Stimulated activated naive B cell treated with anti-CD40 and anti-IgM and Interleukin-4, amounts not matched to agents 10 μg/mL and 1 μg/mL and 100 μg/mL, for 72 hours (primary cell): ENCODE results near the gene C7orf25.

Experiments used
- ATAC-seq, 2 donors: fragments of 150-1000 bp; cut with Tn5 transposase; replicated peaks; 2 replicates each; pipeline ENCODE4 v1.10.0; 2021; ENCODE audit warnings: moderate library complexity in 1 of 2
- DNase-seq: peaks from one replicate; pipeline ENCODE4 v3.0.0; 2021
- H3K27ac Mint-ChIP-seq: one replicate; pipeline ENCODE4 v1.8.0; 2022; ENCODE audit warnings: mild to moderate bottlenecking, mixed read lengths
- H3K27me3 Mint-ChIP-seq, 2 donors: one replicate each; pipeline ENCODE4 v1.8.0; 2022; ENCODE audit warnings: mixed read lengths in 2 of 2
- H3K36me3 Mint-ChIP-seq, 2 donors: one replicate each; pipeline ENCODE4 v1.8.0; 2022; ENCODE audit warnings: mixed read lengths in 2 of 2, mild to moderate bottlenecking in 1 of 2
- H3K4me1 Mint-ChIP-seq, 2 donors: one replicate each; pipeline ENCODE4 v1.8.0; 2022; ENCODE audit warnings: mixed read lengths in 2 of 2, mild to moderate bottlenecking in 1 of 2
- H3K4me3 Mint-ChIP-seq, 2 donors: one replicate each; pipeline ENCODE4 v1.8.0; 2022; ENCODE audit warnings: mild to moderate bottlenecking in 2 of 2, mixed read lengths in 2 of 2, moderate library complexity in 1 of 2
- H3K9me3 Mint-ChIP-seq, 2 donors: one replicate each; pipeline ENCODE4 v1.8.0; 2022; ENCODE audit warnings: mixed read lengths in 2 of 2, mild to moderate bottlenecking in 1 of 2

Gene C7orf25

DNA sequence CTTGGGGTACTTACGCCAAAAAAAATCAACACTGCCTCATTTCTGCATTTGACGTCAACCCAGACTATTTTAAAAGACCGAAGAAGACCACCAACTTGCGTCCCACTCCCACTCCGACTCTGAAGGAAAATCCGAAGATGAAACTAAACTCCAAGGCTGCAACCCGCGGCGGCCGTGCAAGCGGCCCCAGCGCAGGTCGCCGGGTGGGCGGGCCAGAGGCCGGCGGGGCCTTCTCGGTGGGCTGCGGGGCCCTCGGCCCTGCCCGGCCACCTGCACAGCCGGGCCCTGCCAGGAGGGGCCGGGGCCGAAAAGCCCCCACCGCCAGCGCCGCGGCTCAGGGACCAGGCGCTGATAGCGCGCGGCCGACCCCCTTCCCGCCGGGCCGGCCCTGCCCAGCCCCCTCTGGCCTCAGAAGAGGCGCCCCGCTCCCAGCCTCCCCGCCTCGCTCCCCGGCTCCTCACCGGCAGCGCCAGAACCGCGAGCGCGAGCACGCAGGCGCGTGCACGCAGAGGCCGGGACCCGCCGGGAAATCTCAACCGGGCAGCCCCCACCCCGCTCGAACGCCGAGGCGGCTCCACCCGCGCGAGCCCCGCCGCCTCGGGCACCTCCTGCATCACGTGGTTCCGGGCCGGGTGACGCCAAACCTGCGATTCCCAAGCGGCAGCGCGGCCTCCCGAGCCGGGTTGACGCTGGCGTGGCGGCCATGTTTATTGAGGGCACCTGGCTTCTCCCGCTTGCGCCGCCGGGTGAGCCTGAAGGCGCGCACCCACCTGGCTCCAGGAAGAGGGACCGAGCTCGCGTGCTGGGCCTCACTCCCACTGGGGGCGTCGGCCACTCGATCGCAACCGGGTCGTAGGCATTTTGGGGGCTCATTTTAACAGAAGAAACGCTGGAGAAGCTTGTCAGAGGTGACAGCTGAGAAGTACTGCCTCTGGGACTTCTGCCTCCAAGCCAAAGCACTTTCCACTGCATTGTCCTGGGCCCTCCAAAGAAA is at the start of gene C7orf25:
C7orf25 (minus strand) TSS at position 617 of the 994 bp plus-strand sequence. CDS start 1,170 bp downstream, outside the sequence.
- peak; percentile 94 for DNase-seq
- peak within 1 kb of the TSS; percentile 91 for H3K4me3 Mint-ChIP-seq
- peaks cover 18 to 45% of the 10 kb centered on the region in 2 donors for H3K4me1 Mint-ChIP-seq
- H3K27me3 Mint-ChIP-seq: no peaks in the 10 kb centered on the region
- H3K36me3 Mint-ChIP-seq: peaks cover 18 to 43% of the 10 kb centered on the region in 2 donors
- H3K27ac Mint-ChIP-seq: peak within 1 kb of the TSS; percentile 96
- H3K9me3 Mint-ChIP-seq: no peaks in the 10 kb centered on the region
- ATAC-seq: peak; percentile 97

- Mint-ChIP-seq H3K9me3 (peaks cover 3% of the 10 kb centered on the region in 2 donors), H3K4me1 (peaks cover 0 to 7% of the 10 kb centered on the region in 2 donors), H3K27ac (no peak overlapping the region), H3K4me3 (no peak overlapping the region), H3K27me3 (peaks cover 16 to 27% of the 10 kb centered on the region in 2 donors), H3K36me3 (peaks cover 0 to 4% of the 10 kb centered on the region in 2 donors)
- DNase-seq (no peak), ATAC-seq (no peak)
Observed at GRCh38 chr7:42961170-42961569, 49.3 kb upstream of the C7orf25 start.

GRCh38 chr7:42960762-42961161 is 48.9 kb upstream of the C7orf25 start:
- Mint-ChIP-seq H3K27ac (no peak overlapping the region), H3K9me3 (peaks cover 3% of the 10 kb centered on the region in 2 donors), H3K4me3 (no peak overlapping the region), H3K4me1 (peaks cover 0 to 7% of the 10 kb centered on the region in 2 donors), H3K36me3 (peaks cover 0 to 4% of the 10 kb centered on the region in 2 donors), H3K27me3 (peaks cover 16 to 27% of the 10 kb centered on the region in 2 donors)
- no peak for DNase-seq
- peak in 1 of 2 donors; percentile 51 for ATAC-seq

DNA sequence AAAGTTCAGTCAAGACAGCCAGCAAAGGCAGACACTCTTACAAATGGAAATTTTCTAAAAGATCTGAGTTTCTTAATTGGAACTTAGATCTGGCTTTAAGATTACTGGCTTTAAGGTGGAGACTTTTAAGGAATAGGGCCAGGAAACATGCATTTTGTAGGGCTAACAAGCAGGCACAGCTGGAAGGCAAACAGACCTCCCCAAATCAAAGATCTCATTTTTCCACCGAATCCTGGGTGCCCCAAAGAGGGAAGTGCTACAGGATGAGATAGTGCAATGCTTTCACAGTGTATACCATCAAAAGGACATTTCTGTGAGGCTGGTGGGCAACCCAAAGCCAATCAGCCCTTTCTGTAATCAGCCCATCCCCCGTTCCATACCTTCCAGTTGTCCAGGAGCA is 47.7 kb upstream of the C7orf25 start:
- no peak overlapping the region for H3K27ac Mint-ChIP-seq
- H3K4me3 Mint-ChIP-seq: no peak overlapping the region
- peaks cover 6 to 7% of the 10 kb centered on the region in 2 donors for H3K9me3 Mint-ChIP-seq
- peaks cover 0 to 7% of the 10 kb centered on the region in 2 donors for H3K36me3 Mint-ChIP-seq
- DNase-seq (no peak), ATAC-seq (no peak)
- peaks cover 0 to 7% of the 10 kb centered on the region in 2 donors for H3K4me1 Mint-ChIP-seq
- H3K27me3 Mint-ChIP-seq: peaks cover 12 to 15% of the 10 kb centered on the region in 2 donors

DNA sequence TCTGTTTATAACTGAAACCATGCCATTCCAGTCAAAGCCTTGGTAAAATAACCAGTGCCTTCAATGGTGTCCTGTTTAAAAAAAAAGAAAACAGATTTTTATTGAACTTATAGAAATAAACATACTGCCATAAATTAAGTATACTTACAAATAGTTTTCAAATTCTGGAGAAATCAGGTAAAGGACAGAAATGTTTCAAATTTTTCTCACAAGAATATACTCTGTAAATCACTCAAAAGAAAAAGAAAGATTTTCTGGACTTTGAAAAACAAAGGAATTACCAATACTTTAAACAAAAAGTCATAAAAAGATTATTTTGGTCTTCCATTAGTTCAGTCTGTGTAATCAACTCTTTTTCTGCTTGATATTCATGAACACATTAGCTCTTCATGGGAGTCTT is 44.2 kb upstream of the C7orf25 start:
- Mint-ChIP-seq H3K27me3 (peaks cover 9 to 11% of the 10 kb centered on the region in 2 donors), H3K9me3 (peaks cover 6 to 7% of the 10 kb centered on the region in 2 donors), H3K27ac (no peak overlapping the region), H3K4me1 (peaks cover 0 to 7% of the 10 kb centered on the region in 2 donors), H3K4me3 (no peak overlapping the region), H3K36me3 (peaks cover 0 to 7% of the 10 kb centered on the region in 2 donors)
- DNase-seq (no peak), ATAC-seq (no peak)

- ATAC-seq (no peak), DNase-seq (no peak)
- H3K4me3 Mint-ChIP-seq: no peak overlapping the region
- peaks cover 0 to 1% of the 10 kb centered on the region in 2 donors for H3K4me1 Mint-ChIP-seq
- H3K27ac Mint-ChIP-seq: no peak overlapping the region
- H3K27me3 Mint-ChIP-seq: peaks cover 5 to 7% of the 10 kb centered on the region in 2 donors
- H3K36me3 Mint-ChIP-seq: peaks cover 0 to 10% of the 10 kb centered on the region in 2 donors
- H3K9me3 Mint-ChIP-seq: peaks cover 7% of the 10 kb centered on the region in 2 donors
Observed at GRCh38 chr7:42953994-42954393, 42.1 kb upstream of the C7orf25 start.

GRCh38 chr7:42952328-42952727 is 40.5 kb upstream of the C7orf25 start:
- Mint-ChIP-seq H3K4me1 (peaks cover 0 to 1% of the 10 kb centered on the region in 2 donors), H3K9me3 (peaks cover 6% of the 10 kb centered on the region in 2 donors), H3K36me3 (peaks cover 0 to 10% of the 10 kb centered on the region in 2 donors), H3K27ac (no peak overlapping the region), H3K4me3 (no peak overlapping the region), H3K27me3 (peaks cover 5 to 6% of the 10 kb centered on the region in 2 donors)
- DNase-seq (no peak), ATAC-seq (no peak)

DNA sequence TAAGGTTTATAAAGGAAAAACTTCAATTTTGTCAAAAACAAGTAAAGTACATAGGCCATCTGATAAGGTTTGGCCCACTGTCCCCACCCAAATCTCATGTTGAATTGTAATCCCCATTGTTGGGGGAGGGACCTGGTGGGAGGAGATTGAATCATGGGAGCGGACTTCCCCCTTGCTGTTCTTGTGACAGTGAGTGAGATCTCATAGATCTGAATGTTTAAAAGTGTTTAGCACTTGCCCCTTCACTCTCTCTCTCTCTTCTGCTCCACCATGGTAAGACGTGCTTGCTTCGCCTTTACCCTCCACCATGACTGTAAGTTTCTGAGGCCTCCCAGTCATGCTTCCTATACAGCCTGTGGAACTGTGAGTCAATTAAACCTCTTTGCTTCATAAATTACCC is 38.5 kb upstream of the C7orf25 start:
- H3K36me3 Mint-ChIP-seq: peaks cover 0 to 6% of the 10 kb centered on the region in 2 donors
- no peak overlapping the region for H3K27ac Mint-ChIP-seq
- H3K4me3 Mint-ChIP-seq: no peak overlapping the region
- H3K4me1 Mint-ChIP-seq: peaks cover 3 to 10% of the 10 kb centered on the region in 2 donors
- peaks cover 3 to 4% of the 10 kb centered on the region in 2 donors for H3K9me3 Mint-ChIP-seq
- peaks cover 4 to 5% of the 10 kb centered on the region in 2 donors for H3K27me3 Mint-ChIP-seq
- DNase-seq (no peak), ATAC-seq (no peak)

DNA sequence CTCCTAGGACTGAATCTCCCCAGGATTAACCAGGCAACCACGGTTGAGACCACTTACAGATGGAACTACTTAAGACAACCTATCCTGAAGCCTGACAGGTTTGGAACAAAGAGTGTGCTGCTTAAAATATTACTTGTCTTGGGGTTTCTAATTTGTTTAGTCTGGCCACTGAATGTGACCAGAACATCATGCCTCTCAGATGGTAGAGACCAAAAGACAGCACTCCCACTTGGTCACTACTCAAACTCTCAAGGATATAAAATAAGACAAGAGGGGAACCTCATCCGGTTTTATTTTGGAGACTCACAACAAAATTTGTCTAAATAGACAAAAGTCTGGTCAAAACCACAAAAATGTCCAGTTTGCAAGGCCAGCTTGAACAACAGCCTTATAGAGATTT is 35.7 kb upstream of the C7orf25 start:
- Mint-ChIP-seq H3K27ac (no peak overlapping the region), H3K4me3 (no peak overlapping the region), H3K4me1 (peaks cover 3 to 10% of the 10 kb centered on the region in 2 donors), H3K27me3 (peaks cover 4 to 5% of the 10 kb centered on the region in 2 donors), H3K9me3 (peaks cover 0 to 2% of the 10 kb centered on the region in 2 donors), H3K36me3 (peaks cover 3 to 12% of the 10 kb centered on the region in 2 donors)
- ATAC-seq (no peak), DNase-seq (no peak)

- peaks cover 0 to 2% of the 10 kb centered on the region in 2 donors for H3K9me3 Mint-ChIP-seq
- peaks cover 3 to 16% of the 10 kb centered on the region in 2 donors for H3K36me3 Mint-ChIP-seq
- peaks cover 3 to 10% of the 10 kb centered on the region in 2 donors for H3K4me1 Mint-ChIP-seq
- H3K4me3 Mint-ChIP-seq: no peak overlapping the region
- ATAC-seq (no peak), DNase-seq (no peak)
- H3K27ac Mint-ChIP-seq: no peak overlapping the region
- H3K27me3 Mint-ChIP-seq: peaks cover 4 to 5% of the 10 kb centered on the region in 2 donors
Observed at GRCh38 chr7:42946627-42946950, 34.7 kb upstream of the C7orf25 start.

GRCh38 chr7:42945821-42946626 is 34.2 kb upstream of the C7orf25 start:
- ATAC-seq (peak; percentile 77 to 79), DNase-seq (no peak)
- peaks cover 3 to 10% of the 10 kb centered on the region in 2 donors for H3K4me1 Mint-ChIP-seq
- H3K36me3 Mint-ChIP-seq: peaks cover 3 to 18% of the 10 kb centered on the region in 2 donors
- H3K4me3 Mint-ChIP-seq: peak overlapping the region; percentile 59 to 68
- peaks cover 0 to 2% of the 10 kb centered on the region in 2 donors for H3K9me3 Mint-ChIP-seq
- H3K27ac Mint-ChIP-seq: peak overlapping the region; percentile 17
- peaks cover 4 to 5% of the 10 kb centered on the region in 2 donors for H3K27me3 Mint-ChIP-seq

DNA sequence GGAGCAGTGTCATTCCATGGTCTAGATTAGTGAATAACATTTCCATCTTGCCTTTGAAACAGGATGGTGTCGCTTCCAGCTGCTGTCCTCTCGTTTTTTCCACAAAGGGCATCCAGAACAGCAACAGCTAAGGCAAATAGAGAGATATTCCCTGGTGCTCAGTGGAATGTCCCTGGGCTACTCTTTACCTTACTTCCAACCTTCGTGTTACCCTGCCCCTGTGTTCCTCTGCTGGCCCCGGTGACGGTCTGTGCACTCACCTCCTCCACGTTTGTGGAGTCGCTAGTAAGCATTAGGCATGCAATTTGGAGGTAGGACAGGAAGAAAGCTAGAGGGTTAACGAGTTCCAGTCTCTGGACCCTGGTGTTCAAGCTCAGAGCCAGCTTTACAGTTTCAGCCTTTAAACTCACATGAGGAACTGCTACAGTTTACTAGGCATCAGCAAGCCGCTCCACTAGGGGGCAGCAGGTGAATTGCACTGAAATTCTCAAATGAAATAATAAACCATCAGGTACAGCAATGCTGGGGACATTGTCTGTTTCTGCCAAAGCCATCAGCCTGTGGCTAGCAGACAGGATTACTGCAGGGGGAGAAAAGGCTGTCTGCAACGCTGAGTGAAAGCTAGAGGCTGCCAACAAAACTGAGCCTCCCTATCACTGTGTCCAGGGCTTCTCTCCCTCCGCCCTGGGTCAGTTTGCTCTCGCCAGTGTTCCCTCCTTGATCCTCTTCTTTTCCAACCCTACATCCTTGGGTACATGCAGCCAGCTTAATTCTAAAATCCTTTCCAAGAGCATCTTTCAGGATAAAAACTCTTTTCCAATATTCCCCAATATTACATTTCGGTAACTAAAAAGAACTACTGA is 29.3 kb upstream of the C7orf25 start:
- no peak overlapping the region for H3K4me3 Mint-ChIP-seq
- peaks cover 14 to 38% of the 10 kb centered on the region in 2 donors for H3K36me3 Mint-ChIP-seq
- H3K4me1 Mint-ChIP-seq: peaks cover 6 to 13% of the 10 kb centered on the region in 2 donors
- no peaks in the 10 kb centered on the region for H3K27me3 Mint-ChIP-seq
- H3K27ac Mint-ChIP-seq: no peak overlapping the region
- peak; percentile 76 to 77 for ATAC-seq
- no peaks in the 10 kb centered on the region for H3K9me3 Mint-ChIP-seq
- DNase-seq: peak; percentile 43

DNA sequence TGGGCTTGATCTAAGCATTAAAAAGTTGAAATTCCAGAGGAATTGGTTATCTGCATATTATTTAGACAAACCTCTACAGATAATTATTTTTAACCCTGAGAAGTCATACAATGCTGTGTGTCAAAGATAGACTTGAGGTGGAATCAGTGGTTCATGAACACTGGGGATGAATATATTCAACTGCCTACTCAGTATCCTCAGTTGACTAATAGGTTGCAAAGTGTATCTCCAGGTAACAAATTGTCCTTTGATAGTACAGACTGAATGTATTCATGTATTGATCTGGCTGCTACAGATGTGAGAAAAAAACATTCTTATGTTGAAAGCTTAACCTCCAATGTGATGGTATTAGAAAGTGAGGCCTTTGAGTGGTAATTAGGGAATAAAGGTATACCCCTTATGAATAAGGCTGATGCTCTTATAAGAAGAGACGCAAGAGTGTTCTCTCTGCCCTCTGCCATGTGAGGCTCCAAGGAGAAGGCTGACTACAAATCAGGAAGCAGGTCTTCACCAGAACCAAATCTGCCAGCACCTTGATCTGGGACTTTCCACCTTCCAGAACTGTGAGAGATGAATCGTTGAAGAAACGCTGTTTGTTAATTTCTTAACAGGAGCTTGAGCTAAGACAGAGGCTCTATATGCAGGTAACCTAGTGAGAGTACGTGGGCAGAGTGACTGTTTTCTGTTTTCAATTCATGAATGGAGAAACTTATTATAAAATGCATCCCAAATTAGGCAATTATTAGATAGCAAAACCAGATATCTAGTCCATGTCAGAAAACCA is 27.8 kb upstream of the C7orf25 start:
- Mint-ChIP-seq H3K27ac (peak overlapping the region; percentile 22), H3K9me3 (no peaks in the 10 kb centered on the region), H3K4me3 (no peak overlapping the region), H3K4me1 (peaks cover 5 to 9% of the 10 kb centered on the region in 2 donors), H3K36me3 (peaks cover 20 to 45% of the 10 kb centered on the region in 2 donors), H3K27me3 (no peaks in the 10 kb centered on the region)
- DNase-seq: no peak
- no peak for ATAC-seq
